SK-N-SH treated with all-trans-retinoic acid at 6 μM for 48 hours (cell line): ENCODE results near the gene TMEM100.

Experiments
- ATAC-seq: fragments of 200-7000 bp; cut with Tn5 transposase; 3 replicates; pipeline ENCODE4 v1.9.1; 2020; ENCODE audit warnings: mild to moderate bottlenecking, moderate library complexity
- BACH2 ChIP-seq: fragments of 250-450 bp; sonication (Bioruptor Pico); IDR thresholded peaks from 2 replicates; pipeline ENCODE4 v1.9.0; 2021; ENCODE audit warnings: mild to moderate bottlenecking, borderline replicate concordance
- CSDC2 ChIP-seq: fragments of 250-450 bp; sonication (Bioruptor Pico); IDR thresholded peaks from 2 replicates; pipeline ENCODE4 v1.5.0; 2020; ENCODE audit warnings: mild to moderate bottlenecking, moderate library complexity
- GLIS3 ChIP-seq: fragments of 250-450 bp; sonication (Bioruptor Pico); IDR thresholded peaks from 2 replicates; pipeline ENCODE4 v1.5.0; 2020; ENCODE audit warnings: mild to moderate bottlenecking, moderate library complexity
- ISL1 ChIP-seq: fragments of 250-450 bp; sonication (Bioruptor Pico); IDR thresholded peaks from 2 replicates; pipeline ENCODE4 v2.1.2; 2022; ENCODE audit warnings: mild to moderate bottlenecking, moderate library complexity
- OSR1 ChIP-seq: fragments of 250-450 bp; sonication (Bioruptor Pico); IDR thresholded peaks from 2 replicates; pipeline ENCODE4 v1.8.0; 2022; ENCODE audit warnings: moderate library complexity, mild to moderate bottlenecking, inconsistent platforms
- PPARA ChIP-seq: fragments of 250-450 bp; sonication (Bioruptor Pico); IDR thresholded peaks from 2 replicates; pipeline ENCODE4 v1.5.0; 2020; ENCODE audit warnings: mild to moderate bottlenecking, borderline replicate concordance
- RARB ChIP-seq: fragments of 250-450 bp; sonication (Bioruptor Pico); IDR thresholded peaks from 2 replicates; pipeline ENCODE4 v1.8.0; 2021; ENCODE audit warnings: mild to moderate bottlenecking, moderate library complexity
- SNAI2 ChIP-seq: fragments of 250-450 bp; sonication (Bioruptor Pico); IDR thresholded peaks from 2 replicates; pipeline ENCODE4 v1.5.0; 2020; ENCODE audit warnings: mild to moderate bottlenecking, moderate library complexity
- ZC3H10 ChIP-seq: fragments of 250-450 bp; sonication (Bioruptor Pico); IDR thresholded peaks from 2 replicates; pipeline ENCODE4 v1.5.1; 2021; ENCODE audit warnings: mild to moderate bottlenecking, moderate library complexity
- ZFP3 ChIP-seq: fragments of 250-450 bp; sonication (Bioruptor Pico); IDR thresholded peaks from 2 replicates; pipeline ENCODE4 v1.5.0; 2020; ENCODE audit warnings: mild to moderate bottlenecking, moderate library complexity
- ZFP30 ChIP-seq: fragments of 450-650 bp; formaldehyde crosslinking; IDR thresholded peaks from 2 replicates; pipeline ENCODE4 v1.5.0; 2022; ENCODE audit warnings: mild to moderate bottlenecking, moderate library complexity
- ZNF565 ChIP-seq: fragments of 450-650 bp; formaldehyde crosslinking; conservative IDR thresholded peaks from 2 replicates; pipeline ENCODE4 v1.5.0; 2020; ENCODE audit warnings: low read depth, mild to moderate bottlenecking, moderate library complexity
- ZNF70 ChIP-seq: fragments of 450-650 bp; formaldehyde crosslinking; IDR thresholded peaks from 2 replicates; pipeline ENCODE4 v1.5.0; 2020; ENCODE audit warnings: mild to moderate bottlenecking, moderate library complexity
- ZNF8 ChIP-seq: fragments of 450-650 bp; formaldehyde crosslinking; IDR thresholded peaks from 2 replicates; pipeline ENCODE4 v1.5.0; 2020; ENCODE audit warnings: mild to moderate bottlenecking, moderate library complexity
- TF ChIP-seq, protein P1 (sequence below): fragments of 250-450 bp; sonication (Bioruptor Pico); IDR thresholded peaks from 2 replicates; pipeline ENCODE4 v1.5.1; 2020; ENCODE audit warnings: low read depth, mild to moderate bottlenecking, moderate library complexity
- TF ChIP-seq, protein P2 (sequence below): fragments of 250-450 bp; sonication (Bioruptor Pico); IDR thresholded peaks from 2 replicates; pipeline ENCODE4 v1.5.0; 2020; ENCODE audit warnings: mild to moderate bottlenecking, moderate library complexity
- TF ChIP-seq, protein P3 (sequence below): fragments of 250-450 bp; sonication (Bioruptor Pico); IDR thresholded peaks from 2 replicates; pipeline ENCODE4 v1.8.0; 2020; ENCODE audit warnings: mild to moderate bottlenecking, moderate library complexity, borderline replicate concordance
- TF ChIP-seq, protein P4 (sequence below): fragments of 250-450 bp; sonication (Bioruptor Pico); IDR thresholded peaks from 2 replicates; pipeline ENCODE4 v1.8.0; 2021; ENCODE audit warnings: low read depth, mild to moderate bottlenecking, moderate library complexity, borderline replicate concordance

The TMEM100 gene

DNA sequence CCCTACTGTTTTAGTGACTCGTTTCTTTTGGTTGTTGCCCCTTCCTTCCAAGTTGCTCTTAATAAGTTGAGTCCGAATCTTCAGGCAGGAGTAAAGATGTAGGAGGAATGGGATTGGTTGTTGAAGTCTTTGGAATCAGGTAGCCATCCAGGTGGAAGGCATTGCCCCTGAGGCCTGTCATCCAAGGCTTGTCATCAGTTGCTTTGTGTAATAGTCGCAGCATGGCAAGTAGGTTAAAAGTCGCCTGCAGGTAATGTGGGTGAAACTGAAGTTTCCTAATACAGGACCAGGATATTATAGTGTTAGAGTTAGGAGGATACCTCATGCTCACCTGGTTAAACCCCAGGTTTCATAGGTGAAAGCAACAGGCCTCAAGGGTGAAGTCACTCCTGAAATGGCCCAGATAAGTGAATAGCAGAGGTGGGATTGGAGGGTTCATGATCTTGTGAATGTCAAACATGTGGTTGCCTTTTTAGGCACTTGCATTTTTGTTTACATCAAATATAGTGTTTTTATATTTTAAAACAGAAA is 29.1 kb upstream of the TMEM100 start:
- TF ChIP-seq, protein P1, sequence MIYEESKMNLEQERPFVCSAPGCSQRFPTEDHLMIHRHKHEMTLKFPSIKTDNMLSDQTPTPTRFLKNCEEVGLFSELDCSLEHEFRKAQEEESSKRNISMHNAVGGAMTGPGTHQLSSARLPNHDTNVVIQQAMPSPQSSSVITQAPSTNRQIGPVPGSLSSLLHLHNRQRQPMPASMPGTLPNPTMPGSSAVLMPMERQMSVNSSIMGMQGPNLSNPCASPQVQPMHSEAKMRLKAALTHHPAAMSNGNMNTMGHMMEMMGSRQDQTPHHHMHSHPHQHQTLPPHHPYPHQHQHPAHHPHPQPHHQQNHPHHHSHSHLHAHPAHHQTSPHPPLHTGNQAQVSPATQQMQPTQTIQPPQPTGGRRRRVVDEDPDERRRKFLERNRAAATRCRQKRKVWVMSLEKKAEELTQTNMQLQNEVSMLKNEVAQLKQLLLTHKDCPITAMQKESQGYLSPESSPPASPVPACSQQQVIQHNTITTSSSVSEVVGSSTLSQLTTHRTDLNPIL (CRISPR knock-in tag), result no peak
- no peak for TF ChIP-seq GLIS3 (CRISPR knock-in tag)
- TF ChIP-seq, all 23 proteins: peak for 0
- no peak for ATAC-seq

DNA sequence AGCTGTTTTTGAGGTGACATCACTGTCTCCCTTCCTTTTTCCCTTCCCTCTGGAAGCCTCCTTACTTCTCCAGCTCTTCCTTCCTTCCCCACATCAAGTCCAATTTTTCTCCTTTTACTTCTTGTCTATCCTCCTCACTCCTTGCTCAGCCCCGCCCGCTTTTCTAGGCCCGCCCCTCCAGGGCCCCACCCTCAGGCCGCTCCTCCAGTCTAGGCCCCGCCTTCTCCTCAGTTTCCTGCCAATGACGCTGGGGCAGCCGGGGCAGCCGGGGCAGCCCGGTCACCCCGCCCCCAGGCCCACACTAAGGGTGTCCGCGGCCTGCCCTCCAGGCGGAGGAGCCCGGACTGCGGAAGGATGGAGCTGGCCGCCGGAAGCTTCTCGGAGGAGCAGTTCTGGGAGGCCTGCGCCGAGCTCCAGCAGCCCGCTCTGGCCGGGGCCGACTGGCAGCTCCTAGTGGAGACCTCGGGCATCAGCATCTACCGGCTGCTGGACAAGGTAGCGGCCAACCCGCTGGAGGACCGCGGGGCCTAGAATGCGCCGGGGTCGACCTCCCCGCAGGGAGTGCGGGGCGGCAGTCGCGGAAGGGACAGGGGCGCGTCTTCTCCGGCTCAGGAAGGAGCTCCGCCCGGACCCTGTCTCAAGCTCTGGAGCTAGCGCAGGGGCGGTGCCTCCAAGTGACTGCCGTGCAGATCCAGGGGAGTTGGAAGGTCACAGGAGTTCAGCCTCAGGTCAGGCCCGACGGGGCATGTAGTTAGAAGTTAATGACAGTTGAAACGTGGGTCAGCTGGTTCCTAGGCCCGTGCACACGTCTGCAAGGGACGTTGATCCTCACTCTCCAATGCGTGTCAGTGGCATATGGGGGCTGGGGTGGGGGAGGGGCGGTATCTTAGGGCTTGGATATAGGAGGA is 28.3 kb upstream of the TMEM100 start, which contains the start of gene PCTP:
PCTP (plus strand) TSS at position 302 of the 908 bp plus-strand sequence; CDS start at position 355, 53 bp downstream.
- ATAC-seq, result peak; percentile 98
- TF ChIP-seq, protein P2, sequence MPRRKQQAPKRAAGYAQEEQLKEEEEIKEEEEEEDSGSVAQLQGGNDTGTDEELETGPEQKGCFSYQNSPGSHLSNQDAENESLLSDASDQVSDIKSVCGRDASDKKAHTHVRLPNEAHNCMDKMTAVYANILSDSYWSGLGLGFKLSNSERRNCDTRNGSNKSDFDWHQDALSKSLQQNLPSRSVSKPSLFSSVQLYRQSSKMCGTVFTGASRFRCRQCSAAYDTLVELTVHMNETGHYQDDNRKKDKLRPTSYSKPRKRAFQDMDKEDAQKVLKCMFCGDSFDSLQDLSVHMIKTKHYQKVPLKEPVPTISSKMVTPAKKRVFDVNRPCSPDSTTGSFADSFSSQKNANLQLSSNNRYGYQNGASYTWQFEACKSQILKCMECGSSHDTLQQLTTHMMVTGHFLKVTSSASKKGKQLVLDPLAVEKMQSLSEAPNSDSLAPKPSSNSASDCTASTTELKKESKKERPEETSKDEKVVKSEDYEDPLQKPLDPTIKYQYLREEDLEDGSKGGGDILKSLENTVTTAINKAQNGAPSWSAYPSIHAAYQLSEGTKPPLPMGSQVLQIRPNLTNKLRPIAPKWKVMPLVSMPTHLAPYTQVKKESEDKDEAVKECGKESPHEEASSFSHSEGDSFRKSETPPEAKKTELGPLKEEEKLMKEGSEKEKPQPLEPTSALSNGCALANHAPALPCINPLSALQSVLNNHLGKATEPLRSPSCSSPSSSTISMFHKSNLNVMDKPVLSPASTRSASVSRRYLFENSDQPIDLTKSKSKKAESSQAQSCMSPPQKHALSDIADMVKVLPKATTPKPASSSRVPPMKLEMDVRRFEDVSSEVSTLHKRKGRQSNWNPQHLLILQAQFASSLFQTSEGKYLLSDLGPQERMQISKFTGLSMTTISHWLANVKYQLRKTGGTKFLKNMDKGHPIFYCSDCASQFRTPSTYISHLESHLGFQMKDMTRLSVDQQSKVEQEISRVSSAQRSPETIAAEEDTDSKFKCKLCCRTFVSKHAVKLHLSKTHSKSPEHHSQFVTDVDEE (CRISPR knock-in tag), result peak; percentile 81; the same call in 1 of the 2 replicates
- 0 out of 2 replicates have a peak, but pooled peaks have one; percentile 86 for TF ChIP-seq GLIS3 (CRISPR knock-in tag)
- no peak for TF ChIP-seq RARB (CRISPR knock-in tag)
- TF ChIP-seq CSDC2 (CRISPR knock-in tag), result 0 out of 2 replicates have a peak, but pooled peaks have one; percentile 71
- TF ChIP-seq, protein P3, sequence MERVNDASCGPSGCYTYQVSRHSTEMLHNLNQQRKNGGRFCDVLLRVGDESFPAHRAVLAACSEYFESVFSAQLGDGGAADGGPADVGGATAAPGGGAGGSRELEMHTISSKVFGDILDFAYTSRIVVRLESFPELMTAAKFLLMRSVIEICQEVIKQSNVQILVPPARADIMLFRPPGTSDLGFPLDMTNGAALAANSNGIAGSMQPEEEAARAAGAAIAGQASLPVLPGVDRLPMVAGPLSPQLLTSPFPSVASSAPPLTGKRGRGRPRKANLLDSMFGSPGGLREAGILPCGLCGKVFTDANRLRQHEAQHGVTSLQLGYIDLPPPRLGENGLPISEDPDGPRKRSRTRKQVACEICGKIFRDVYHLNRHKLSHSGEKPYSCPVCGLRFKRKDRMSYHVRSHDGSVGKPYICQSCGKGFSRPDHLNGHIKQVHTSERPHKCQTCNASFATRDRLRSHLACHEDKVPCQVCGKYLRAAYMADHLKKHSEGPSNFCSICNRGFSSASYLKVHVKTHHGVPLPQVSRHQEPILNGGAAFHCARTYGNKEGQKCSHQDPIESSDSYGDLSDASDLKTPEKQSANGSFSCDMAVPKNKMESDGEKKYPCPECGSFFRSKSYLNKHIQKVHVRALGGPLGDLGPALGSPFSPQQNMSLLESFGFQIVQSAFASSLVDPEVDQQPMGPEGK (CRISPR knock-in tag), result peak; percentile 50; the same call in 1 of the 2 replicates
- peak; percentile 82 for TF ChIP-seq ZFP3
- TF ChIP-seq, protein P1 (CRISPR knock-in tag), result no peak

DNA sequence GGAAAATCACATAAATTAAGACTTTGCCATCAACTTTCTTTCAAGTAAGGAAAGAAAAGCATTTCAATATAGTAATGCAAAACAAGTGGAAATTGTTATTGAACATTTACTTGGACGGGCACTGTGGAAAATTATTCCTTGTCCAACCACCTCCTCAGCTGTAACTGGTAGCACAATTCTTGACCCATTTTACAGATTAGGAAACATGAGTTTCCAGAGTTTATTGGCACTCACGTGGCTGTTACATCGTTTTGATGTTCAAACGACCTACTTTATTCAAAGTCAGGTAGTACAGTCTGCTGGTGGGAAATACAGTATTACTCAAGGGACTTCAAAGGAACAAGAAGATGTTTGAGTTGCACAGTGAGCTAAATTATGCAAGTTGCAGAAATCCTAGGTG is 27.3 kb upstream of the TMEM100 start:
- TF ChIP-seq, protein P4, sequence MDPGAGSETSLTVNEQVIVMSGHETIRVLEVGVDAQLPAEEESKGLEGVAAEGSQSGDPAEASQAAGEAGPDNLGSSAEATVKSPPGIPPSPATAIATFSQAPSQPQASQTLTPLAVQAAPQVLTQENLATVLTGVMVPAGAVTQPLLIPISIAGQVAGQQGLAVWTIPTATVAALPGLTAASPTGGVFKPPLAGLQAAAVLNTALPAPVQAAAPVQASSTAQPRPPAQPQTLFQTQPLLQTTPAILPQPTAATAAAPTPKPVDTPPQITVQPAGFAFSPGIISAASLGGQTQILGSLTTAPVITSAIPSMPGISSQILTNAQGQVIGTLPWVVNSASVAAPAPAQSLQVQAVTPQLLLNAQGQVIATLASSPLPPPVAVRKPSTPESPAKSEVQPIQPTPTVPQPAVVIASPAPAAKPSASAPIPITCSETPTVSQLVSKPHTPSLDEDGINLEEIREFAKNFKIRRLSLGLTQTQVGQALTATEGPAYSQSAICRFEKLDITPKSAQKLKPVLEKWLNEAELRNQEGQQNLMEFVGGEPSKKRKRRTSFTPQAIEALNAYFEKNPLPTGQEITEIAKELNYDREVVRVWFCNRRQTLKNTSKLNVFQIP (CRISPR knock-in tag), result no peak
- TF ChIP-seq RARB (CRISPR knock-in tag) (no peak), ISL1 (CRISPR knock-in tag) (no peak), GLIS3 (CRISPR knock-in tag) (no peak), ZNF70 (no peak), ZNF8 (CRISPR knock-in tag) (no peak), ZFP30 (CRISPR knock-in tag) (no peak), CSDC2 (CRISPR knock-in tag) (no peak), BACH2 (CRISPR knock-in tag) (no peak), ZFP3 (no peak), ZC3H10 (CRISPR knock-in tag) (no peak), SNAI2 (CRISPR knock-in tag) (no peak), OSR1 (CRISPR knock-in tag) (no peak), ZNF565 (CRISPR knock-in tag) (no peak), PPARA (CRISPR knock-in tag) (no peak)
- TF ChIP-seq, protein P2 (CRISPR knock-in tag), result no peak
- TF ChIP-seq, protein P3 (CRISPR knock-in tag), result no peak
- TF ChIP-seq, protein P1 (CRISPR knock-in tag), result no peak
- TF ChIP-seq, all 23 proteins: peak for 0
- no peak for ATAC-seq
